NOMO-1 (cell line): ENCODE results near the gene ATP8B1.
"Not testable (repeated sequence)": the region's sequence is repeated elsewhere in the genome, so short reads cannot be mapped to it uniquely, and the experiment has no call there.

ENCODE experiments used
- DNase-seq, 2 experiments: peaks; one replicate each; lab custom pipeline; 2025; ENCODE audit not compliant: unreplicated experiment in 2 of 2; lab: John Stamatoyannopoulos, UW

ATP8B1 gene

GRCh38 chr18:57733861-57734260 lies 69.3 kb downstream of the ATP8B1 start:
- no peak for DNase-seq

GRCh38 chr18:57730146-57730545 lies 73.0 kb downstream of the ATP8B1 start:
- no peak for DNase-seq

- peak; percentile 23 to 71 for DNase-seq
Observed at GRCh38 chr18:57728941-57729511, 74.1 kb downstream of the ATP8B1 start.

GRCh38 chr18:57727952-57728807 lies 74.9 kb downstream of the ATP8B1 start:
- DNase-seq: peak in 1 of 2 experiments; percentile 9

GRCh38 chr18:57719211-57719935 lies 83.7 kb downstream of the ATP8B1 start:
- DNase-seq: not testable (repeated sequence)

GRCh38 chr18:57716549-57716948 lies 86.6 kb downstream of the ATP8B1 start:
- no peak for DNase-seq

- no peak for DNase-seq
Observed at GRCh38 chr18:57715671-57716070, 87.4 kb downstream of the ATP8B1 start.

- DNase-seq: no peak
Observed at GRCh38 chr18:57715073-57715472, 88.0 kb downstream of the ATP8B1 start.

- no peak for DNase-seq
Observed at GRCh38 chr18:57710226-57710625, 92.9 kb downstream of the ATP8B1 start.

GRCh38 chr18:57709335-57709734 lies 93.8 kb downstream of the ATP8B1 start:
- DNase-seq: no peak

- no peak for DNase-seq
Observed at GRCh38 chr18:57708288-57708687, 94.8 kb downstream of the ATP8B1 start.

- no peak for DNase-seq
Observed at GRCh38 chr18:57705832-57706595, 97.1 kb downstream of the ATP8B1 start.

- DNase-seq: no peak
Observed at GRCh38 chr18:57705011-57705410, 98.1 kb downstream of the ATP8B1 start.

GRCh38 chr18:57698571-57699276 lies 104.4 kb downstream of the ATP8B1 start:
- DNase-seq: no peak

GRCh38 chr18:57697426-57697825 lies 105.7 kb downstream of the ATP8B1 start:
- no peak for DNase-seq

- DNase-seq: no peak
Observed at GRCh38 chr18:57696271-57696670, 106.8 kb downstream of the ATP8B1 start.

GRCh38 chr18:57691363-57691762 lies 111.8 kb downstream of the ATP8B1 start:
- DNase-seq: no peak

- DNase-seq: no peak
Observed at GRCh38 chr18:57687970-57688369, 115.1 kb downstream of the ATP8B1 start.

- no peak for DNase-seq
Observed at GRCh38 chr18:57683470-57683869, 119.6 kb downstream of the ATP8B1 start.
